HCT116 (cell line): ENCODE measurements around the gene MAP3K5. TPM values are rescaled to one million over a fixed set of nuclear protein-coding genes. Genes with fewer than 3 reads are reported as not detected.

Source experiments
- ATAC-seq: fragments of 200-7000 bp; cut with Tn5 transposase; 2 replicates; pipeline ENCODE4 v1.9.1; 2020; ENCODE audit warnings: mild to moderate bottlenecking, moderate library complexity
- BruUV-seq: library from RNA; stranded (reverse); fragments of 400-500 nt; replicated peaks from 2 replicates; lab custom pipeline; 2021; lab: Mats Ljungman, UMichigan
- CTCF ChIA-PET: fragments of 300-600 bp; sonication (Branson Sonifier 250); formaldehyde crosslinking; loops from one replicate; lab custom pipeline; 2021; ENCODE audit warnings: antibody characterized with exemption; lab: Charles Lee
- POLR2A ChIA-PET: fragments of 300-600, 350-600 bp; sonication (Branson Sonifier 250); formaldehyde crosslinking; loops from one replicate; lab custom pipeline; 2021; ENCODE audit warnings: antibody characterized with exemption; lab: Charles Lee
- RAD21 ChIA-PET, 2 experiments: fragments of 300-600 bp; sonication (Branson Sonifier 250); formaldehyde crosslinking; loops; one replicate each; lab custom pipeline; 2023; ENCODE audit warnings: low total read pairs in 2 of 2; ENCODE audit not compliant: uncharacterized antibody in 2 of 2, unreplicated experiment in 2 of 2, low non-redundant PET in 1 of 2; lab: Charles Lee
- DNase-seq: peaks from one replicate; pipeline ENCODE4 v3.0.0-alpha.2; 2010; ENCODE audit warnings: low read depth, low spot score
- H2AFZ ChIP-seq: fragments of 200-600 bp; shearing (Covaris generic), sonication (generic); 2 replicates; pipeline ENCODE4 v1.6.1; 2017; ENCODE audit warnings: low read depth, mixed run types, mixed read lengths, antibody characterized with exemption, low read length; ENCODE audit not compliant: poor library complexity, severe bottlenecking
- H3K27ac ChIP-seq: 2 replicates; pipeline ENCODE4 v1.5.1; 2012; ENCODE audit warnings: low read depth, low read length
- H3K27me3 ChIP-seq: fragments of 200-600 bp; sonication (generic); 2 replicates; pipeline ENCODE4 v1.6.1; 2016; ENCODE audit warnings: mixed run types, low read length, mixed read lengths; ENCODE audit not compliant: insufficient read depth
- H3K36me3 ChIP-seq, 2 experiments: fragments of 200-500 bp in 1 of 2; fragments of 200-600 bp in 1 of 2; sonication (Bioruptor generic) in 1 of 2; sonication (generic) in 1 of 2; 2 replicates each; pipeline versions ENCODE4 v1.5.1 to v1.6.1; 2014 to 2016; ENCODE audit warnings: low read length in 2 of 2, inconsistent platforms in 1 of 2, mixed read lengths in 1 of 2, mixed run types in 1 of 2; ENCODE audit not compliant: insufficient read depth in 2 of 2, control insufficient read depth in 1 of 2
- H3K4me1 ChIP-seq, 2 experiments: fragments of 200-600 bp in 1 of 2; sonication (generic) in 1 of 2; 2 replicates each; pipeline versions ENCODE4 v1.5.1 to v1.6.1; 2012 to 2017; ENCODE audit warnings: low read length in 2 of 2, inconsistent platforms in 1 of 2, mild to moderate bottlenecking in 1 of 2, mixed read lengths in 1 of 2, mixed run types in 1 of 2, moderate library complexity in 1 of 2; ENCODE audit not compliant: insufficient read depth in 2 of 2, control insufficient read depth in 1 of 2
- H3K4me2 ChIP-seq: fragments of 200-600 bp; sonication (generic); 2 replicates; pipeline ENCODE4 v1.6.1; 2017; ENCODE audit warnings: mixed run types, low read length, mixed read lengths
- H3K4me3 ChIP-seq, 2 experiments: fragments of 200-600 bp in 1 of 2; sonication (generic) in 1 of 2; replicated peaks in 1 of 2; 2 replicates each; pipeline ENCODE4 v1.5.1; 2011 to 2016; ENCODE audit warnings: low read length in 2 of 2, control low read depth in 1 of 2, low read depth in 1 of 2, mild to moderate bottlenecking in 1 of 2, mixed read lengths in 1 of 2, mixed run types in 1 of 2
- H3K79me2 ChIP-seq: fragments of 200-600 bp; sonication (generic); 2 replicates; pipeline ENCODE4 v1.6.1; 2017; ENCODE audit warnings: mild to moderate bottlenecking, mixed run types, low read length, moderate library complexity, mixed read lengths; ENCODE audit not compliant: insufficient read depth
- H3K9ac ChIP-seq: fragments of 200-600 bp; sonication (generic); 2 replicates; pipeline ENCODE4 v1.6.1; 2016; ENCODE audit warnings: low read length, mixed read lengths
- H3K9me2 ChIP-seq: fragments of 200-600 bp; sonication (generic), shearing (Covaris generic); 2 replicates; pipeline ENCODE4 v1.6.1; 2017; ENCODE audit warnings: mixed run types, mild to moderate bottlenecking, moderate library complexity; ENCODE audit not compliant: insufficient read depth
- H3K9me3 ChIP-seq, 2 experiments: fragments of 200-500 bp in 1 of 2; fragments of 200-600 bp in 1 of 2; sonication (Bioruptor generic) in 1 of 2; sonication (generic) in 1 of 2; 2 replicates each; pipeline ENCODE4 v1.6.1; 2014 to 2017; ENCODE audit warnings: low read length in 2 of 2, mixed read lengths in 2 of 2, inconsistent platforms in 1 of 2, low read depth in 1 of 2, mild to moderate bottlenecking in 1 of 2, mixed run types in 1 of 2, moderate library complexity in 1 of 2; ENCODE audit not compliant: control insufficient read depth in 1 of 2, insufficient read depth in 1 of 2
- H4K20me1 ChIP-seq: fragments of 200-600 bp; sonication (generic), shearing (Covaris generic); 2 replicates; pipeline ENCODE4 v1.6.1; 2017; ENCODE audit warnings: mixed run types, mild to moderate bottlenecking, moderate library complexity; ENCODE audit not compliant: insufficient read depth
- CBX3 ChIP-seq: IDR thresholded peaks from 2 replicates; pipeline ENCODE4 v1.6.1; 2012; ENCODE audit warnings: low read depth
- CEBPB ChIP-seq: IDR thresholded peaks from 2 replicates; pipeline ENCODE4 v1.6.1; 2012; ENCODE audit warnings: low read depth
- EGR1 ChIP-seq: IDR thresholded peaks from 2 replicates; pipeline ENCODE4 v1.6.1; 2012; ENCODE audit warnings: low read depth
- ELF1 ChIP-seq: IDR thresholded peaks from 2 replicates; pipeline ENCODE4 v1.6.1; 2012; ENCODE audit warnings: low read depth, borderline replicate concordance
- EZH2phosphoT487 ChIP-seq: fragments of 200-600 bp; IDR thresholded peaks from 2 replicates; pipeline ENCODE4 v1.6.1; 2018; ENCODE audit warnings: antibody characterized with exemption, borderline replicate concordance
- FOSL1 ChIP-seq: IDR thresholded peaks from 2 replicates; pipeline ENCODE4 v1.6.1; 2012; ENCODE audit warnings: low read depth
- JUND ChIP-seq: IDR thresholded peaks from 2 replicates; pipeline ENCODE4 v1.6.1; 2012
- POLR2AphosphoS5 ChIP-seq: IDR thresholded peaks from 2 replicates; pipeline ENCODE4 v1.6.1; 2011; ENCODE audit warnings: mild to moderate bottlenecking, low read depth, low read length, moderate library complexity
- SIN3A ChIP-seq: IDR thresholded peaks from 2 replicates; pipeline ENCODE4 v1.6.1; 2012; ENCODE audit warnings: low read depth
- SP1 ChIP-seq: IDR thresholded peaks from 2 replicates; pipeline ENCODE4 v1.6.1; 2012; ENCODE audit warnings: low read depth
- TCF7L2 ChIP-seq: IDR thresholded peaks from 2 replicates; pipeline ENCODE4 v1.7.0; 2011; ENCODE audit warnings: borderline replicate concordance, inconsistent platforms; ENCODE audit not compliant: insufficient read depth, insufficient read length; ENCODE audit errors: extremely low read depth
- YY1 ChIP-seq: IDR thresholded peaks from 2 replicates; pipeline ENCODE4 v1.6.1; 2011; ENCODE audit warnings: low read length, low read depth, moderate library complexity, mild to moderate bottlenecking; ENCODE audit not compliant: insufficient replicate concordance; ENCODE audit errors: extremely low read depth
- ZFX ChIP-seq: fragments of 450-650 bp; IDR thresholded peaks from 2 replicates; pipeline ENCODE4 v1.6.1; 2017
- intact Hi-C: fragments of 100-400 bp; cut with micrococcal nuclease; formaldehyde crosslinking; loops from 2 replicates; pipeline ENCODE4 v1.10.0; 2022
- total RNA-seq: library from RNA; stranded (reverse); gene quantifications from one replicate; pipeline ENCODE4 v1.2.1, GENCODE V29; 2021; ENCODE audit not compliant: unreplicated experiment
- TF ChIP-seq, protein P1 (sequence below): IDR thresholded peaks from 2 replicates; pipeline ENCODE4 v1.6.1; 2011; ENCODE audit warnings: mild to moderate bottlenecking, low read length, moderate library complexity; ENCODE audit not compliant: insufficient replicate concordance; ENCODE audit errors: extremely low read depth
- TF ChIP-seq, protein P2 (sequence below): IDR thresholded peaks from 2 replicates; pipeline ENCODE4 v1.6.1; 2012; ENCODE audit warnings: low read depth

MAP3K5 gene
- total RNA-seq, 1 experiment from 2014 or later = 11.8 TPM

DNA sequence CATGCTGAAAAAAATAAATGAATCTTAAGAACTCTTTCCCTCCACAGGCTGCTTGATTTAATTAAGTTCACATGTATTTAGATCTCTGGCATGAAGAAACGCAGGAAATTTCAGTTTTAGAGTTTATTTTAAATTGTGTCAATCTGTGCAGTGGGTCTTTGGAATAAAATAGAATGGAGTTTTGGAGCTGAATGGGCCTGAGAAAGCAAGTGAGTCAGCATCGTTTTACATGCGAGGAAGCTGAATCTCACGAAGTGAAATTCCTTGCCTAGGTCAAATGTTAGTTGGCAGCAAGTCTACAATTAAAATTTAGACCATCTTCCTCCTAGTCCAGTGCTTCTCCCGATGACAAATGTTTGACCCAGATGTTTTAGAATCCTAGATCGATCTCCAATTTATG lies 264.4 kb downstream of the MAP3K5 start:
- Histone ChIP-seq H3K9ac (no peak overlapping the region), H3K27me3 (no peaks in the 10 kb centered on the region), H3K4me3 (no peak overlapping the region), H3K9me3 (no peaks in the 10 kb centered on the region)
- POLR2A ChIA-PET = no interaction called here
- CTCF ChIA-PET = interaction anchor here (1.4 kb wide), 1 partner anchor 23 kb away, joined by 3 read pairs; the partner anchor contains the start of gene MAP7
- ATAC-seq = no peak
- TF ChIP-seq POLR2AphosphoS5 (no peak), JUND (no peak), ELF1 (no peak), EZH2phosphoT487 (no peak), FOSL1 (no peak), SIN3A (no peak), SP1 (no peak), YY1 (no peak), CEBPB (no peak), CBX3 (no peak), ZFX (no peak), TCF7L2 (no peak), EGR1 (no peak)
- TF ChIP-seq, protein P1, sequence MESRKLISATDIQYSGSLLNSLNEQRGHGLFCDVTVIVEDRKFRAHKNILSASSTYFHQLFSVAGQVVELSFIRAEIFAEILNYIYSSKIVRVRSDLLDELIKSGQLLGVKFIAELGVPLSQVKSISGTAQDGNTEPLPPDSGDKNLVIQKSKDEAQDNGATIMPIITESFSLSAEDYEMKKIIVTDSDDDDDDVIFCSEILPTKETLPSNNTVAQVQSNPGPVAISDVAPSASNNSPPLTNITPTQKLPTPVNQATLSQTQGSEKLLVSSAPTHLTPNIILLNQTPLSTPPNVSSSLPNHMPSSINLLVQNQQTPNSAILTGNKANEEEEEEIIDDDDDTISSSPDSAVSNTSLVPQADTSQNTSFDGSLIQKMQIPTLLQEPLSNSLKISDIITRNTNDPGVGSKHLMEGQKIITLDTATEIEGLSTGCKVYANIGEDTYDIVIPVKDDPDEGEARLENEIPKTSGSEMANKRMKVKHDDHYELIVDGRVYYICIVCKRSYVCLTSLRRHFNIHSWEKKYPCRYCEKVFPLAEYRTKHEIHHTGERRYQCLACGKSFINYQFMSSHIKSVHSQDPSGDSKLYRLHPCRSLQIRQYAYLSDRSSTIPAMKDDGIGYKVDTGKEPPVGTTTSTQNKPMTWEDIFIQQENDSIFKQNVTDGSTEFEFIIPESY = no peak
- TF ChIP-seq, protein P2, sequence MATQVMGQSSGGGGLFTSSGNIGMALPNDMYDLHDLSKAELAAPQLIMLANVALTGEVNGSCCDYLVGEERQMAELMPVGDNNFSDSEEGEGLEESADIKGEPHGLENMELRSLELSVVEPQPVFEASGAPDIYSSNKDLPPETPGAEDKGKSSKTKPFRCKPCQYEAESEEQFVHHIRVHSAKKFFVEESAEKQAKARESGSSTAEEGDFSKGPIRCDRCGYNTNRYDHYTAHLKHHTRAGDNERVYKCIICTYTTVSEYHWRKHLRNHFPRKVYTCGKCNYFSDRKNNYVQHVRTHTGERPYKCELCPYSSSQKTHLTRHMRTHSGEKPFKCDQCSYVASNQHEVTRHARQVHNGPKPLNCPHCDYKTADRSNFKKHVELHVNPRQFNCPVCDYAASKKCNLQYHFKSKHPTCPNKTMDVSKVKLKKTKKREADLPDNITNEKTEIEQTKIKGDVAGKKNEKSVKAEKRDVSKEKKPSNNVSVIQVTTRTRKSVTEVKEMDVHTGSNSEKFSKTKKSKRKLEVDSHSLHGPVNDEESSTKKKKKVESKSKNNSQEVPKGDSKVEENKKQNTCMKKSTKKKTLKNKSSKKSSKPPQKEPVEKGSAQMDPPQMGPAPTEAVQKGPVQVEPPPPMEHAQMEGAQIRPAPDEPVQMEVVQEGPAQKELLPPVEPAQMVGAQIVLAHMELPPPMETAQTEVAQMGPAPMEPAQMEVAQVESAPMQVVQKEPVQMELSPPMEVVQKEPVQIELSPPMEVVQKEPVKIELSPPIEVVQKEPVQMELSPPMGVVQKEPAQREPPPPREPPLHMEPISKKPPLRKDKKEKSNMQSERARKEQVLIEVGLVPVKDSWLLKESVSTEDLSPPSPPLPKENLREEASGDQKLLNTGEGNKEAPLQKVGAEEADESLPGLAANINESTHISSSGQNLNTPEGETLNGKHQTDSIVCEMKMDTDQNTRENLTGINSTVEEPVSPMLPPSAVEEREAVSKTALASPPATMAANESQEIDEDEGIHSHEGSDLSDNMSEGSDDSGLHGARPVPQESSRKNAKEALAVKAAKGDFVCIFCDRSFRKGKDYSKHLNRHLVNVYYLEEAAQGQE = no peak
- TF ChIP-seq, all 23 proteins: peak for 0
- Histone ChIP-seq H3K27ac (no peak overlapping the region), H3K4me1 (no peaks in the 10 kb centered on the region), H3K9me2 (no peaks in the 10 kb centered on the region), H4K20me1 (peaks cover 4% of the 10 kb centered on the region; the same call in 1 of the 2 replicates), H2AFZ (no peak overlapping the region), H3K36me3 (no peaks in the 10 kb centered on the region), H3K79me2 (peaks cover 41% of the 10 kb centered on the region), H3K4me2 (no peak overlapping the region)
- intact Hi-C loops = no loop called here
- BruUV-seq = no TSS peak
- RAD21 ChIA-PET = no interaction called here
- DNase-seq = no peak
